ENCODE results near the gene CALHM3. TPM values are rescaled to one million over a fixed set of nuclear protein-coding genes. Genes with fewer than 3 reads are reported as not detected.
A peak's percentile ranks its signal among the peaks of the same experiment; 100 is the strongest.
"Not testable (repeated sequence)": the region's sequence is repeated elsewhere in the genome, so short reads cannot be mapped to it uniquely, and the experiment has no call there.

CALHM3 gene
- polyA plus RNA-seq, 3 donors, result 0.04 to 0.62 TPM; not detected in 1

DNA sequence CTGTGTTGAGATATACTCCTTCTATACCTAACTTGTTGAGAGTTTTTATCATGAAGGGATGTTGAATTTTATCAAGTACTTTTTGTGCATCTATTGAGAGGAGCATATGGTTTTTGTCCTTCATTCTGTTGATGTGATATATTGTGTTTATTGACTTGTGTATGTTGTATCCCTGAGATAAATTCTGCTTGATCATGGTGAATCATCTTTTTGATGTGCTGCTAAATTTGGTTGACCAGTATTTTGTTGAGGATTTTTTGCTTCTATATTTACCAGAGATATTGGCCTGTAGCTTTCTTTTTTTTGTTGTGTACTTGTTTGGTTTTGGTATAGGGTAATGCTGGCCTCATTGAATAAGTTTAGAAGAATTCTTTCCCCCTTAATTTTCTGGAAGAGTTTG lies 46.9 kb upstream of the CALHM3 start:
- no peak overlapping the region for H3K27ac Mint-ChIP-seq
- peaks cover 0 to 7% of the 10 kb centered on the region in 2 donors for H3K9me3 ChIP-seq (replicated peaks in 1 of 2; ENCODE audit: control insufficient read depth in 1 of 2, insufficient read depth in 1 of 2, low read length in 2 of 2)
- H3K27me3 Mint-ChIP-seq (ENCODE audit: low read depth in 3 of 3), result peaks cover 6 to 19% (median 12%) of the 10 kb centered on the region in 3 donors
- no peaks in the 10 kb centered on the region for H4K20me1 ChIP-seq (ENCODE audit: insufficient read depth, low read length)
- no peak overlapping the region for H3K4me3 Mint-ChIP-seq
- no peak overlapping the region for H3K4me2 ChIP-seq (replicated peaks; ENCODE audit: extremely low read depth, low read length, poor library complexity, severe bottlenecking)
- no peak overlapping the region for H3K4me3 ChIP-seq (replicated peaks in 1 of 3; ENCODE audit: low read depth in 2 of 3, low read length in 3 of 3)
- H3K4me1 ChIP-seq (ENCODE audit: control insufficient read depth in 1 of 2, insufficient read depth in 2 of 2, low read length in 2 of 2), result no peaks in the 10 kb centered on the region
- TF ChIP-seq, protein P1, sequence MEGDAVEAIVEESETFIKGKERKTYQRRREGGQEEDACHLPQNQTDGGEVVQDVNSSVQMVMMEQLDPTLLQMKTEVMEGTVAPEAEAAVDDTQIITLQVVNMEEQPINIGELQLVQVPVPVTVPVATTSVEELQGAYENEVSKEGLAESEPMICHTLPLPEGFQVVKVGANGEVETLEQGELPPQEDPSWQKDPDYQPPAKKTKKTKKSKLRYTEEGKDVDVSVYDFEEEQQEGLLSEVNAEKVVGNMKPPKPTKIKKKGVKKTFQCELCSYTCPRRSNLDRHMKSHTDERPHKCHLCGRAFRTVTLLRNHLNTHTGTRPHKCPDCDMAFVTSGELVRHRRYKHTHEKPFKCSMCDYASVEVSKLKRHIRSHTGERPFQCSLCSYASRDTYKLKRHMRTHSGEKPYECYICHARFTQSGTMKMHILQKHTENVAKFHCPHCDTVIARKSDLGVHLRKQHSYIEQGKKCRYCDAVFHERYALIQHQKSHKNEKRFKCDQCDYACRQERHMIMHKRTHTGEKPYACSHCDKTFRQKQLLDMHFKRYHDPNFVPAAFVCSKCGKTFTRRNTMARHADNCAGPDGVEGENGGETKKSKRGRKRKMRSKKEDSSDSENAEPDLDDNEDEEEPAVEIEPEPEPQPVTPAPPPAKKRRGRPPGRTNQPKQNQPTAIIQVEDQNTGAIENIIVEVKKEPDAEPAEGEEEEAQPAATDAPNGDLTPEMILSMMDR (IDR thresholded peaks at IDR 0.05), result no peak
- no peaks in the 10 kb centered on the region for H3K4me1 Mint-ChIP-seq
- H3K79me2 ChIP-seq (ENCODE audit: insufficient read depth, low read length), result no peaks in the 10 kb centered on the region
- no peak overlapping the region for H3K27ac ChIP-seq (ENCODE audit: low read depth in 1 of 2, low read length in 2 of 2)
- H3K9ac ChIP-seq (ENCODE audit: insufficient read depth, low read length, poor library complexity, severe bottlenecking), result no peak overlapping the region
- H3K27me3 ChIP-seq (ENCODE audit: control insufficient read depth in 2 of 2, insufficient read depth in 2 of 2, low read length in 2 of 2), result peaks cover 2 to 3% of the 10 kb centered on the region in 2 donors
- intact Hi-C loops (cut with micrococcal nuclease), result no loop called here
- H3K36me3 Mint-ChIP-seq, result no peaks in the 10 kb centered on the region
- H3K9me3 Mint-ChIP-seq, result peaks cover 3 to 26% (median 23%) of the 10 kb centered on the region in 7 donors
- no peaks in the 10 kb centered on the region for H3K36me3 ChIP-seq (replicated peaks in 1 of 2; ENCODE audit: control insufficient read depth in 1 of 2, insufficient read depth in 2 of 2, low read length in 2 of 2)
- DNase-seq, result no peak
- no peak overlapping the region for H2AFZ ChIP-seq (ENCODE audit: insufficient read depth, low read depth, low read length, poor library complexity, severe bottlenecking)

DNA sequence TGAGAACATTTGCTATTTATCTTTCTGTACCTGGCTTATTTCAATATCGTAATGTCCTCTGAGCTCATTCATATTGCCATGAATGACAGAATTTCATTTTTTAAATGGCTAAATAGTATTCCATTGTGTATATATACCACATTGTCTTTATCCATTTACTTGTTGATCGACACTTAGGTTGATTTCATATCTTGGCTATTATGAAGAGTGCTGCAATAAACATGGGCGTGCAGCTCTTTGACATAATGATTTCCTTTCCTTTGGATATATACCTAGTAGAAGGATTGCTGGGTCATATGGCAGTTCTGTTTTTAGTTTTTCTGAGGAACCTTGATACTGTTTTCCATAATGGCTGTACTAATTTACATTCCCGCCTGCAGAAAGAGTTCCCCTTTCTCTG lies 44.6 kb upstream of the CALHM3 start:
- no peaks in the 10 kb centered on the region for H3K4me1 Mint-ChIP-seq
- H3K4me3 Mint-ChIP-seq, result no peak overlapping the region
- H3K36me3 ChIP-seq (replicated peaks in 1 of 2; ENCODE audit: control insufficient read depth in 1 of 2, insufficient read depth in 2 of 2, low read length in 2 of 2), result no peaks in the 10 kb centered on the region
- H3K4me2 ChIP-seq (replicated peaks; ENCODE audit: extremely low read depth, low read length, poor library complexity, severe bottlenecking), result no peak overlapping the region
- H3K9me3 Mint-ChIP-seq, result peaks cover 0 to 25% (median 15%) of the 10 kb centered on the region in 7 donors
- no peaks in the 10 kb centered on the region for H3K36me3 Mint-ChIP-seq
- no peak for DNase-seq
- H3K79me2 ChIP-seq (ENCODE audit: insufficient read depth, low read length), result no peaks in the 10 kb centered on the region
- no peak overlapping the region for H3K27ac ChIP-seq (ENCODE audit: low read depth in 1 of 2, low read length in 2 of 2)
- H3K4me1 ChIP-seq (ENCODE audit: control insufficient read depth in 1 of 2, insufficient read depth in 2 of 2, low read length in 2 of 2), result no peaks in the 10 kb centered on the region
- H3K9ac ChIP-seq (ENCODE audit: insufficient read depth, low read length, poor library complexity, severe bottlenecking), result no peak overlapping the region
- H3K27me3 Mint-ChIP-seq (ENCODE audit: low read depth in 3 of 3), result peaks cover 6 to 11% (median 9%) of the 10 kb centered on the region in 3 donors
- no peak overlapping the region for H3K27ac Mint-ChIP-seq
- TF ChIP-seq, protein P1 (IDR thresholded peaks at IDR 0.05), result no peak
- intact Hi-C loops (cut with micrococcal nuclease), result no loop called here
- H3K27me3 ChIP-seq (ENCODE audit: control insufficient read depth in 2 of 2, insufficient read depth in 2 of 2, low read length in 2 of 2), result peaks cover 0 to 3% of the 10 kb centered on the region in 2 donors
- H3K9me3 ChIP-seq (replicated peaks in 1 of 2; ENCODE audit: control insufficient read depth in 1 of 2, insufficient read depth in 1 of 2, low read length in 2 of 2), result peaks cover 0 to 3% of the 10 kb centered on the region in 2 donors
- H2AFZ ChIP-seq (ENCODE audit: insufficient read depth, low read depth, low read length, poor library complexity, severe bottlenecking), result no peak overlapping the region
- H3K4me3 ChIP-seq (replicated peaks in 1 of 3; ENCODE audit: low read depth in 2 of 3, low read length in 3 of 3), result no peak overlapping the region
- H4K20me1 ChIP-seq (ENCODE audit: insufficient read depth, low read length), result no peaks in the 10 kb centered on the region
- WGBS (ENCODE audit: insufficient coverage), result no CpG with 5 or more reads among the region's 4 CpGs

DNA sequence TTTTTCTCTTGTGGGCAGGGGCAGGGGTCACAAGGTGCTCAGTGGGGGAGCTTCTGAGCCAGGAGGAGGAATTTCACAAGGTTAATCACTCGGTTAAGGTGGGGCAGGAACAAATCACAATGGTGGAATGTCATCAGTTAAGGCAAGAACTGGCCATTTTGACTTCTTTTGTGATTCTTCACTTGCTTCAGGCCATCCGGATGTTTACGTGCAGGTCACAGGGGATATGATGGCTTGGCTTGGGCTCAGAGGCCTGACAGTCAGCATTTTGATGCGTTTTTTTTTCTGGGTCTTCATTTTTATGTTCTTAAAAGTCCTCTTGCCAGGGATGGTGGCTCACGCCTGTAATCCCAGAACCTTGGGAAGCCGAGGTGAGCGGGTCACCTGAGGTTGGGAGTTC lies 43.0 kb upstream of the CALHM3 start:
- H3K4me2 ChIP-seq (replicated peaks; ENCODE audit: extremely low read depth, low read length, poor library complexity, severe bottlenecking); H2AFZ ChIP-seq (ENCODE audit: insufficient read depth, low read depth, low read length, poor library complexity, severe bottlenecking); H3K27ac ChIP-seq (ENCODE audit: low read depth in 1 of 2, low read length in 2 of 2); H3K9ac ChIP-seq (ENCODE audit: insufficient read depth, low read length, poor library complexity, severe bottlenecking); H3K36me3 ChIP-seq (replicated peaks in 1 of 2; ENCODE audit: control insufficient read depth in 1 of 2, insufficient read depth in 2 of 2, low read length in 2 of 2); H3K27me3 ChIP-seq (ENCODE audit: control insufficient read depth in 2 of 2, insufficient read depth in 2 of 2, low read length in 2 of 2); H3K4me3 ChIP-seq (replicated peaks in 1 of 3; ENCODE audit: low read depth in 2 of 3, low read length in 3 of 3); H3K27me3 Mint-ChIP-seq (ENCODE audit: low read depth in 3 of 3); H3K4me3 Mint-ChIP-seq; DNase-seq; H3K4me1 ChIP-seq (ENCODE audit: control insufficient read depth in 1 of 2, insufficient read depth in 2 of 2, low read length in 2 of 2); intact Hi-C loops (cut with micrococcal nuclease); H3K4me1 Mint-ChIP-seq; H3K9me3 ChIP-seq (replicated peaks in 1 of 2; ENCODE audit: control insufficient read depth in 1 of 2, insufficient read depth in 1 of 2, low read length in 2 of 2); H3K36me3 Mint-ChIP-seq; H3K79me2 ChIP-seq (ENCODE audit: insufficient read depth, low read length); H4K20me1 ChIP-seq (ENCODE audit: insufficient read depth, low read length): not testable (repeated sequence)
- H3K9me3 Mint-ChIP-seq, result peaks cover 0 to 20% (median 14%) of the 10 kb centered on the region in 7 donors
- peak overlapping the region in 1 of 7 donors; percentile 16 for H3K27ac Mint-ChIP-seq
- WGBS (ENCODE audit: insufficient coverage), result 96% methylated on average over 4 of the region's 7 CpGs

Data from CD14-positive monocyte (primary cell).